ENCODE results near the gene LRRC37A3.

LRRC37A3 gene

GRCh38 chr17:64919289-64920025, at the start of gene LRRC37A3:
Gene LRRC37A3, minus strand, starts transcription at chr17:64919478. Its CDS starts 22,221 bp downstream, at chr17:64897257.
- TF ChIP-seq YY1 (IDR thresholded peaks at IDR 0.05; ENCODE audit: low read depth) (peak; percentile 94), EGR1 (IDR thresholded peaks at IDR 0.05) (peak; percentile 81), TCF12 (IDR thresholded peaks at IDR 0.05; ENCODE audit: low read depth) (peak; percentile 47; the same call in 1 of the 2 replicates), TEAD4 (IDR thresholded peaks at IDR 0.05) (peak; percentile 51), MAX (IDR thresholded peaks at IDR 0.05) (peak; percentile 56), USF1 (IDR thresholded peaks at IDR 0.05) (peak; percentile 96), TAF1 (IDR thresholded peaks at IDR 0.05; ENCODE audit: low read depth) (peak; percentile 78), ZBTB7A (IDR thresholded peaks at IDR 0.05; ENCODE audit: low read depth) (peak; percentile 81; the same call in 1 of the 2 replicates), RAD21 (IDR thresholded peaks at IDR 0.05; ENCODE audit: low read depth) (peak; percentile 47; the same call in 1 of the 2 replicates)

- TF ChIP-seq RAD21 (IDR thresholded peaks at IDR 0.05; ENCODE audit: low read depth) = no peak
- TF ChIP-seq REST (IDR thresholded peaks at IDR 0.05; ENCODE audit: low read depth) = no peak
- TF ChIP-seq CEBPB (IDR thresholded peaks at IDR 0.05) = no peak
- no peak for TF ChIP-seq YY1 (IDR thresholded peaks at IDR 0.05; ENCODE audit: low read depth)
- no peak for TF ChIP-seq EGR1 (IDR thresholded peaks at IDR 0.05)
- TF ChIP-seq USF1 (IDR thresholded peaks at IDR 0.05) = no peak
- no peak for TF ChIP-seq ZBTB7A (IDR thresholded peaks at IDR 0.05; ENCODE audit: low read depth)
- no peak for TF ChIP-seq TCF12 (IDR thresholded peaks at IDR 0.05; ENCODE audit: low read depth)
- TF ChIP-seq FOXM1 (IDR thresholded peaks at IDR 0.05; ENCODE audit: borderline replicate concordance, low read depth) = no peak
- TF ChIP-seq NFIC (IDR thresholded peaks at IDR 0.05) = 0 out of 2 replicates have a peak, but pooled peaks have one; percentile 12
- no peak for TF ChIP-seq TEAD4 (IDR thresholded peaks at IDR 0.05)
- TF ChIP-seq EP300 (IDR thresholded peaks at IDR 0.05; ENCODE audit: borderline replicate concordance) = peak; percentile 40; the same call in 1 of the 2 replicates
These were observed 45.5 kb upstream of the LRRC37A3 start for GRCh38 chr17:64964796-64965195.

- peak; percentile 3; the same call in 1 of the 2 replicates for TF ChIP-seq RAD21 (IDR thresholded peaks at IDR 0.05; ENCODE audit: low read depth)
These were observed 44.5 kb upstream of the LRRC37A3 start for GRCh38 chr17:64963814-64964213.

- peak; percentile 73 for TF ChIP-seq RAD21 (IDR thresholded peaks at IDR 0.05; ENCODE audit: low read depth)
These were observed 42.5 kb upstream of the LRRC37A3 start for GRCh38 chr17:64961563-64962378.

GRCh38 chr17:64951877-64952276, 32.6 kb upstream of the LRRC37A3 start:
- TF ChIP-seq TCF12 (IDR thresholded peaks at IDR 0.05; ENCODE audit: low read depth) = no peak
- TF ChIP-seq NFIC (IDR thresholded peaks at IDR 0.05) = no peak
- TF ChIP-seq YY1 (IDR thresholded peaks at IDR 0.05; ENCODE audit: low read depth) = no peak
- TF ChIP-seq CEBPB (IDR thresholded peaks at IDR 0.05) = no peak
- no peak for TF ChIP-seq EGR1 (IDR thresholded peaks at IDR 0.05)
- TF ChIP-seq CREB1 (IDR thresholded peaks at IDR 0.05; ENCODE audit: low read depth) = no peak
- TF ChIP-seq FOXM1 (IDR thresholded peaks at IDR 0.05; ENCODE audit: borderline replicate concordance, low read depth) = no peak
- no peak for TF ChIP-seq ZBTB7A (IDR thresholded peaks at IDR 0.05; ENCODE audit: low read depth)
- TF ChIP-seq MAX (IDR thresholded peaks at IDR 0.05) = no peak
- TF ChIP-seq USF1 (IDR thresholded peaks at IDR 0.05) = no peak
- no peak for TF ChIP-seq EP300 (IDR thresholded peaks at IDR 0.05; ENCODE audit: borderline replicate concordance)
- TF ChIP-seq TEAD4 (IDR thresholded peaks at IDR 0.05) = no peak
- no peak for TF ChIP-seq TAF1 (IDR thresholded peaks at IDR 0.05; ENCODE audit: low read depth)
- no peak for TF ChIP-seq RAD21 (IDR thresholded peaks at IDR 0.05; ENCODE audit: low read depth)
- TF ChIP-seq REST (IDR thresholded peaks at IDR 0.05; ENCODE audit: low read depth) = no peak
